Psoas muscle (tissue), 8 donors: ENCODE measurements around the gene ABHD8. TPM values are rescaled to one million over a fixed set of nuclear protein-coding genes. Genes with fewer than 3 reads are reported as not detected.

ENCODE experiments used
- ATAC-seq, 4 donors: fragments of 200-7000 bp; cut with Tn5 transposase; one replicate each; pipeline ENCODE4 v1.9.1; 2020; ENCODE audit warnings: moderate library complexity in 3 of 4, mild to moderate bottlenecking in 2 of 4
- DNase-seq, 2 donors: peaks; one replicate each; pipeline ENCODE4 v3.0.0-alpha.2; 2020
- H3K27ac ChIP-seq: fragments of 200-600 bp; one replicate; pipeline ENCODE4 v1.8.0; 2022
- H3K27me3 ChIP-seq, 3 donors: fragments of 200-600 bp in 1 of 3; one replicate each; pipeline versions ENCODE4 v1.6.1 to v1.8.0; 2013 to 2022; ENCODE audit warnings: low read length in 2 of 3, mild to moderate bottlenecking in 2 of 3, moderate library complexity in 1 of 3; ENCODE audit not compliant: insufficient read depth in 3 of 3
- H3K36me3 ChIP-seq, 2 donors: fragments of 200-600 bp in 1 of 2; one replicate each; pipeline versions ENCODE4 v1.6.1 to v1.8.0; 2013 to 2022; ENCODE audit warnings: low read depth in 1 of 2, mild to moderate bottlenecking in 1 of 2, moderate library complexity in 1 of 2; ENCODE audit not compliant: insufficient read depth in 1 of 2
- H3K4me1 ChIP-seq: fragments of 200-600 bp; one replicate; pipeline ENCODE4 v1.8.0; 2022
- H3K4me3 ChIP-seq: fragments of 200-600 bp; one replicate; pipeline ENCODE4 v1.8.0; 2022; ENCODE audit warnings: mild to moderate bottlenecking
- H3K9me3 ChIP-seq: fragments of 200-600 bp; one replicate; pipeline ENCODE4 v1.8.0; 2022
- WGBS, 3 donors: extraction: QIAGEN DNeasy Blood & Tissue Kit; methylation state at CpG; one replicate each; pipeline versions ENCODE4 v1.1.6 to v1.1.7; 2013; 5-methylcytosine and 5-hydroxymethylcytosine counted together
- intact Hi-C, 2 donors: fragments of 100-400 bp; cut with DNase I; formaldehyde crosslinking; loops; one replicate each; pipeline versions ENCODE4 v1.11.0 to v1.14.2; 2022
- polyA plus RNA-seq, 3 donors: library from polyadenylated mRNA; stranded (reverse); fragments of 200-250 nt; gene quantifications; one replicate each; pipeline ENCODE4 v1.2.3, GENCODE V29; 2013
- total RNA-seq, 4 donors: library from RNA; stranded (reverse); fragmentation: NEBNext Ultra II Directional in 2 of 4; extraction: Animal tissue kit (Norgen Biotek cat#: 25700) in 2 of 4; gene quantifications; one replicate each; pipeline versions ENCODE4 v1.2.1 to v1.2.4, GENCODE V29; 2021 to 2023
- TF ChIP-seq, protein P1 (sequence below): fragments of 200-600 bp; IDR thresholded peaks from one replicate; pipeline ENCODE4 v1.8.0; 2022; ENCODE audit warnings: antibody characterized with exemption
- donor health status: healthy with polysubstance abuse.
- donor health status: DM: no; HTN: no; CAD: no; lungs with moderate emphysema.
- donor health status: Bipolar disorder and iron deficiency.
- donor health status: healthy.
- donor health status: DM: yes; HTN: yes; CAD: no.
- donor health status: DM: no; HTN: no; CAD: no.
- donor health status: DM: no; HTN: no; CAD: no.
- donor health status: DM: yes; HTN: yes; CAD: no.

ABHD8 gene
- total and polyA plus RNA-seq, 7 donors = 6.1 to 26.8 (median 12.3) TPM

DNA sequence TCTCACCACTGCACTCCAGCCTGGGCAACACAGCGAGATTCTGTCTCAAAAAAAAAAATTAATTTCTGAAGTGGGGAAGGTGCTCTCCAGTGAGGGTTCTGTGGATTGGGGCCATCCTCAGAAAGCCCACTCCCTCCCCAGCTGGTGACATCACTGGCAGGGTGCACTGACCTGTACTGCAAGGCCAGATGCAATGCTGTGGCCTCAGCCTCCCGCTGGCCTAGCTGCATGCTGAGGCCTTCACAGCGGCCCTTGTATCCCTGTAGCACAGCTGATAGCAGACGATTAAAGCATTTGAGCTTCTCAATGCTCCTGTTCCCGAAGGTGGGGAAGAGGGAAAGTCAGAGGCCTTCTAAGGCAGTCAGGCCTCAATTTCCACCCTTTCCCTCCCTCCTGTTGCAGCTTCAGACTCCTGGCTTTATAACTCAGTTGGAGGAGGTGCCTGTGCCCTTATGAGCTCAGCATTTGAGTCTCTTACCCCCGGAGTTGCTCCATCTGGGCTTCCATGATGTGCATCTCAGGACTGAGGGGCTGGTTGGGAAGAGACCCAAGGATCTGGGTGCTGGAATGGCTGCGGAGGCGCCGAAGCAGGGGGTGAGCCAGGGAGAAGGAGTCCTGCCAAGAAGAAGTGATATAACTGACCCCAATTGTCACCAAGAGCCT, 44.0 kb downstream of the ABHD8 start:
- TF ChIP-seq, protein P1, sequence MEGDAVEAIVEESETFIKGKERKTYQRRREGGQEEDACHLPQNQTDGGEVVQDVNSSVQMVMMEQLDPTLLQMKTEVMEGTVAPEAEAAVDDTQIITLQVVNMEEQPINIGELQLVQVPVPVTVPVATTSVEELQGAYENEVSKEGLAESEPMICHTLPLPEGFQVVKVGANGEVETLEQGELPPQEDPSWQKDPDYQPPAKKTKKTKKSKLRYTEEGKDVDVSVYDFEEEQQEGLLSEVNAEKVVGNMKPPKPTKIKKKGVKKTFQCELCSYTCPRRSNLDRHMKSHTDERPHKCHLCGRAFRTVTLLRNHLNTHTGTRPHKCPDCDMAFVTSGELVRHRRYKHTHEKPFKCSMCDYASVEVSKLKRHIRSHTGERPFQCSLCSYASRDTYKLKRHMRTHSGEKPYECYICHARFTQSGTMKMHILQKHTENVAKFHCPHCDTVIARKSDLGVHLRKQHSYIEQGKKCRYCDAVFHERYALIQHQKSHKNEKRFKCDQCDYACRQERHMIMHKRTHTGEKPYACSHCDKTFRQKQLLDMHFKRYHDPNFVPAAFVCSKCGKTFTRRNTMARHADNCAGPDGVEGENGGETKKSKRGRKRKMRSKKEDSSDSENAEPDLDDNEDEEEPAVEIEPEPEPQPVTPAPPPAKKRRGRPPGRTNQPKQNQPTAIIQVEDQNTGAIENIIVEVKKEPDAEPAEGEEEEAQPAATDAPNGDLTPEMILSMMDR = no peak
- Histone ChIP-seq H3K36me3 (no peaks in the 10 kb centered on the region), H3K9me3 (no peaks in the 10 kb centered on the region), H3K27me3 (peaks cover 0 to 3% (median 0%) of the 10 kb centered on the region in 3 donors), H3K27ac (no peak overlapping the region), H3K4me1 (no peaks in the 10 kb centered on the region), H3K4me3 (no peak overlapping the region)
- ATAC-seq = no peak
- intact Hi-C loops = no loop called here
- no peak for DNase-seq
- WGBS, 3 donors = 88 to 92% (median 92%) methylated on average over 9 of the region's 9 CpGs

GRCh38 chr19:17256130-17256529, 47.1 kb downstream of the ABHD8 start:
- H3K27ac ChIP-seq = no peak overlapping the region
- H3K4me1 ChIP-seq = no peaks in the 10 kb centered on the region
- H3K36me3 ChIP-seq = no peaks in the 10 kb centered on the region
- intact Hi-C loops = no loop called here
- H3K27me3 ChIP-seq = peaks cover 0 to 3% (median 0%) of the 10 kb centered on the region in 3 donors
- no peak overlapping the region for H3K4me3 ChIP-seq
- WGBS, 3 donors = 84 to 92% (median 84%) methylated on average over 3 of the region's 3 CpGs
- ATAC-seq = no peak
- TF ChIP-seq, protein P1 = no peak
- DNase-seq = no peak
- H3K9me3 ChIP-seq = no peaks in the 10 kb centered on the region

GRCh38 chr19:17255150-17255621, 48.0 kb downstream of the ABHD8 start:
- no peaks in the 10 kb centered on the region for H3K4me1 ChIP-seq
- ATAC-seq (no peak), DNase-seq (no peak)
- peaks cover 0 to 3% (median 0%) of the 10 kb centered on the region in 3 donors for H3K27me3 ChIP-seq
- TF ChIP-seq, protein P1 = no peak
- no peaks in the 10 kb centered on the region for H3K9me3 ChIP-seq
- no peaks in the 10 kb centered on the region for H3K36me3 ChIP-seq
- H3K27ac ChIP-seq = no peak overlapping the region
- H3K4me3 ChIP-seq = no peak overlapping the region
- intact Hi-C loops = no loop called here
- WGBS, 3 donors = 32 to 44% (median 34%) methylated on average over 18 of the region's 18 CpGs

- TF ChIP-seq, protein P1 = no peak
- no peaks in the 10 kb centered on the region for H3K36me3 ChIP-seq
- DNase-seq = no peak
- H3K9me3 ChIP-seq = no peaks in the 10 kb centered on the region
- intact Hi-C loops = no loop called here
- no peak overlapping the region for H3K27ac ChIP-seq
- H3K4me1 ChIP-seq = no peaks in the 10 kb centered on the region
- H3K4me3 ChIP-seq = no peak overlapping the region
- no peak for ATAC-seq
- H3K27me3 ChIP-seq = peaks cover 0 to 3% (median 0%) of the 10 kb centered on the region in 3 donors
- WGBS, 3 donors = 84 to 90% (median 85%) methylated on average over 10 of the region's 10 CpGs
Measured at GRCh38 chr19:17254636-17255035, 48.6 kb downstream of the ABHD8 start.
